PC-9 (cell line): ENCODE data around the gene TRIM24. TPM values are rescaled to one million over a fixed set of nuclear protein-coding genes. Genes with fewer than 3 reads are reported as not detected.

Experiments
- BruUV-seq: library from RNA; stranded (reverse); fragments of 400-500 nt; replicated peaks from 2 replicates; lab custom pipeline; 2021; lab: Mats Ljungman, UMichigan
- CTCF ChIA-PET: fragments of 300-600 bp; sonication (Branson Sonifier 250); formaldehyde crosslinking; loops from one replicate; lab custom pipeline; 2022; ENCODE audit warnings: antibody characterized with exemption; lab: Charles Lee
- POLR2A ChIA-PET: fragments of 300-600 bp; sonication (Branson Sonifier 250); formaldehyde crosslinking; loops from one replicate; lab custom pipeline; 2022; ENCODE audit warnings: antibody characterized with exemption; ENCODE audit not compliant: unreplicated experiment; lab: Charles Lee
- DNase-seq, 2 experiments: peaks; one replicate each; pipeline versions ENCODE4 v3.0.0 to v3.0.0-alpha.2; 2015 to 2022; ENCODE audit warnings: mixed read lengths in 1 of 2
- H2AFZ ChIP-seq: fragments of 200-600 bp; sonication (generic); 2 replicates; pipeline ENCODE4 v1.8.1; 2017; ENCODE audit warnings: antibody characterized with exemption
- H3F3A ChIP-seq: fragments of 200-600 bp; sonication (generic); 2 replicates; pipeline ENCODE4 v1.8.1; 2017; ENCODE audit warnings: antibody characterized with exemption, mild to moderate bottlenecking, low read depth; ENCODE audit not compliant: insufficient read depth
- H3K27ac ChIP-seq: fragments of 200-600 bp; sonication (generic); 2 replicates; pipeline ENCODE4 v1.6.1; 2016; ENCODE audit warnings: mixed run types
- H3K27me3 ChIP-seq: fragments of 200-600 bp; sonication (generic); 2 replicates; pipeline ENCODE4 v1.6.1; 2016; ENCODE audit warnings: low read depth, mixed run types; ENCODE audit not compliant: insufficient read depth
- H3K36me3 ChIP-seq: fragments of 200-600 bp; sonication (generic); 2 replicates; pipeline ENCODE4 v1.6.1; 2016; ENCODE audit warnings: low read depth, mixed run types
- H3K4me1 ChIP-seq: fragments of 200-600 bp; sonication (generic); replicated peaks from 2 replicates; pipeline ENCODE4 v1.6.1; 2016; ENCODE audit warnings: mixed run types; ENCODE audit not compliant: insufficient read depth
- H3K4me2 ChIP-seq: fragments of 200-600 bp; sonication (generic); 2 replicates; pipeline ENCODE4 v1.6.1; 2017; ENCODE audit warnings: mixed run types
- H3K4me3 ChIP-seq: fragments of 200-600 bp; sonication (generic); 2 replicates; pipeline ENCODE4 v1.6.1; 2016; ENCODE audit warnings: mixed run types
- H3K79me2 ChIP-seq: fragments of 200-600 bp; sonication (generic); 2 replicates; pipeline ENCODE4 v1.6.1; 2017; ENCODE audit warnings: low read depth, mixed run types
- H3K9me2 ChIP-seq: fragments of 200-600 bp; sonication (generic); 2 replicates; pipeline ENCODE4 v1.8.1; 2017; ENCODE audit warnings: mild to moderate bottlenecking; ENCODE audit not compliant: insufficient read depth
- H3K9me3 ChIP-seq: fragments of 200-600 bp; sonication (generic); 2 replicates; pipeline ENCODE4 v1.8.1; 2016; ENCODE audit warnings: low read depth; ENCODE audit not compliant: insufficient read depth
- H4K20me1 ChIP-seq: fragments of 200-600 bp; sonication (generic); 2 replicates; pipeline ENCODE4 v1.8.1; 2017; ENCODE audit not compliant: insufficient read depth
- EZH2 ChIP-seq: fragments of 200-600 bp; sonication (generic); IDR thresholded peaks from 2 replicates; pipeline ENCODE4 v1.8.0; 2017; ENCODE audit warnings: antibody characterized with exemption, low read depth
- intact Hi-C: fragments of 100-400 bp; cut with micrococcal nuclease; formaldehyde crosslinking; loops from one replicate; pipeline ENCODE4 v1.10.0; 2022; ENCODE audit not compliant: unreplicated experiment
- total RNA-seq: library from RNA; stranded (reverse); gene quantifications from 2 replicates; pipeline ENCODE4 v1.2.3, GENCODE V29; 2021
- TF ChIP-seq, protein P1 (sequence below): fragments of 200-600 bp; sonication (generic); conservative IDR thresholded peaks from 2 replicates; pipeline ENCODE4 v1.6.1; 2017; ENCODE audit warnings: mixed run types, antibody characterized with exemption, mild to moderate bottlenecking, moderate library complexity

TRIM24 gene
- total RNA-seq, 1 experiment from 2014 or later = 20.5 TPM

DNA sequence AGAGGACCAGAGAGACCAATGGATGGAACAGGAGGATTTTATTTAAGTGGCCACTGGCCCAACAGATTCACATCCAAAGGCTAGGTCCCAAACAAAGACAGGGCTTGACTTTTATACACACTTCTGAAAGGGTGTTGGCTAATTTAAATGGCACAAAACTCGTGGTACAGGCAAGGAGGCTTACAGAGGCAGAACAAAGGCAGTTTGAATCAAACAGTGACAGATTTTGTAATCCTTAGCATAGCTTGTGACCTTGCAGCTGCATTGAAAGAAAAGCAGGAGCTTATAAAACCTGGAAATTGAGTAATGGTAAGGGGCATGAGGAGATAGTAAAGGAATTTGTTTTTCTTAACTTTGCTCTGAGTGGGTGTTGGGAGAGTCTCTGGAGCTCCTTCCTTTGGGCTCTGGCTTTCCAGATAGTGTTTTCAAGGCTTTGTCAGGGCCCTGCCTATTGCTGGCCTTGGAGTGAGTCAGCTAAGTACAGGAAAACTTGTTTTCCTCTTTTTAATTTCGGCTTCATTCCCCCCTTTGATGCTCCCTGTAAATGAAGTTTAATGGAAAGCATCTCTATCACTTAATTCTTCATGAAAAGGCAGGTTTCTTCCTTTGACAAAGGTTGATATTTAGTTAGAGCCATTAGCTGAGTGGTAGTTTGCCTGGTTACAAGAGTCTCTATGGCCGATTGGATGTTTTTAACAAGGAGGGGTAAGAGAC lies 96.9 kb downstream of the TRIM24 start:
- no peaks in the 10 kb centered on the region for H3K27me3 ChIP-seq
- no peak overlapping the region for H2AFZ ChIP-seq
- no peaks in the 10 kb centered on the region for H3K9me2 ChIP-seq
- H3K9me3 ChIP-seq = peaks cover 28% of the 10 kb centered on the region
- no peak for DNase-seq
- no peaks in the 10 kb centered on the region for H3F3A ChIP-seq
- POLR2A ChIA-PET = no interaction called here
- intact Hi-C loops = no loop called here
- BruUV-seq = no TSS peak
- TF ChIP-seq, protein P1, sequence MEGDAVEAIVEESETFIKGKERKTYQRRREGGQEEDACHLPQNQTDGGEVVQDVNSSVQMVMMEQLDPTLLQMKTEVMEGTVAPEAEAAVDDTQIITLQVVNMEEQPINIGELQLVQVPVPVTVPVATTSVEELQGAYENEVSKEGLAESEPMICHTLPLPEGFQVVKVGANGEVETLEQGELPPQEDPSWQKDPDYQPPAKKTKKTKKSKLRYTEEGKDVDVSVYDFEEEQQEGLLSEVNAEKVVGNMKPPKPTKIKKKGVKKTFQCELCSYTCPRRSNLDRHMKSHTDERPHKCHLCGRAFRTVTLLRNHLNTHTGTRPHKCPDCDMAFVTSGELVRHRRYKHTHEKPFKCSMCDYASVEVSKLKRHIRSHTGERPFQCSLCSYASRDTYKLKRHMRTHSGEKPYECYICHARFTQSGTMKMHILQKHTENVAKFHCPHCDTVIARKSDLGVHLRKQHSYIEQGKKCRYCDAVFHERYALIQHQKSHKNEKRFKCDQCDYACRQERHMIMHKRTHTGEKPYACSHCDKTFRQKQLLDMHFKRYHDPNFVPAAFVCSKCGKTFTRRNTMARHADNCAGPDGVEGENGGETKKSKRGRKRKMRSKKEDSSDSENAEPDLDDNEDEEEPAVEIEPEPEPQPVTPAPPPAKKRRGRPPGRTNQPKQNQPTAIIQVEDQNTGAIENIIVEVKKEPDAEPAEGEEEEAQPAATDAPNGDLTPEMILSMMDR = no peak
- no peak for TF ChIP-seq EZH2
- H3K79me2 ChIP-seq = no peaks in the 10 kb centered on the region
- H3K4me3 ChIP-seq = no peak overlapping the region
- H3K4me1 ChIP-seq = no peaks in the 10 kb centered on the region
- H3K36me3 ChIP-seq = peaks cover 67% of the 10 kb centered on the region
- no peak overlapping the region for H3K4me2 ChIP-seq
- no peaks in the 10 kb centered on the region for H4K20me1 ChIP-seq
- CTCF ChIA-PET = interaction anchor here (0.5 kb wide), 1 partner anchor 377 kb away, joined by 5 read pairs; no protein-coding TSS in a partner anchor
- H3K27ac ChIP-seq = no peak overlapping the region

DNA sequence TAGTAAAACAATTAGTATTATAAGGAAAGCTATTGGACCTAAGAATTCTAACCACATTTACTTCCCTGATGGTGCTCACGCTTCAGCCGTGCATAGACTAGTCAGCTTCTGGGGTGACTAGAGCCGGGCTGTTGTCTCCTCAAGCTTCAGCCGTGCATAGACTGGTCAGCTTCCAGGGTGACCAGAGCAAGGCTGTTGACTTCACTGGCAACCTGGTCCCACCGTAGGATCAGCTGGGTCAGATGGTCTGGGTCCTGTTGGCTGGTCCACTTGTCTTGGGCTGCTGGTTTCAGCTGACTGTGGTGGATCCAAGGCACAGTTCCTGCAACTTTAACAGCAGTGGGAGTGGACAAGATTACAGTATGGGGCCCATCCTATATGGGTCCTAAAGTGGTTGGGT lies 99.4 kb downstream of the TRIM24 start:
- no peak for TF ChIP-seq EZH2
- Histone ChIP-seq H3K4me2 (no peak overlapping the region), H3K9me3 (peaks cover 28% of the 10 kb centered on the region), H3F3A (peaks cover 12% of the 10 kb centered on the region; the same call in 1 of the 2 replicates), H3K36me3 (peaks cover 47% of the 10 kb centered on the region), H3K27ac (no peak overlapping the region), H4K20me1 (no peaks in the 10 kb centered on the region), H3K27me3 (no peaks in the 10 kb centered on the region), H3K9me2 (no peaks in the 10 kb centered on the region), H3K4me1 (peaks cover 12% of the 10 kb centered on the region), H3K4me3 (no peak overlapping the region), H2AFZ (no peak overlapping the region), H3K79me2 (no peaks in the 10 kb centered on the region)
- POLR2A ChIA-PET = no interaction called here
- no TSS peak for BruUV-seq
- DNase-seq = no peak
- intact Hi-C loops = no loop called here
- CTCF ChIA-PET = no interaction called here

DNA sequence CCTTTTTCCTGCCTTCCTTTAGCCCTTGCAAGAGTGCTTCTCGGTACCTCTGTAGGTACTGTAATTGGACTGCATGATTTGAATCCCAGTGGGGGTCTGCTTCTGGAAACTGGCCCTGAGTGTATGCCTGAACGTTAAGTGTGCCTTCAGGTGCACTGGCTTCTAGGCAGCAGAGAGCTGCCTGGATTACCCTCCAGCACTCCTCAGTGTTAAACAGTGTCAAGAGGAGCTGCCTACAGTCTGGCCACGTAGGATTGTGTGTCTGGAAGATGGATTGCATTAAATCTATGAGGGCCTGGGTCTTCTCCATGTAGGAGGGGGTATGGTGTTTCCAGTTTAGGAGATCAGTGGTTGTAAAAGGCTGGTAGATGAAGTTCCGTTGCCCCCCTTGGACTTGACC lies 103.7 kb downstream of the TRIM24 start:
- H3K4me1 ChIP-seq = peaks cover 18% of the 10 kb centered on the region
- DNase-seq = no peak
- H3K79me2 ChIP-seq = no peaks in the 10 kb centered on the region
- H3K9me2 ChIP-seq = no peaks in the 10 kb centered on the region
- H3K4me2 ChIP-seq = peak overlapping the region; percentile 83
- POLR2A ChIA-PET = no interaction called here
- CTCF ChIA-PET = no interaction called here
- TF ChIP-seq, protein P1 = no peak
- TF ChIP-seq EZH2 = no peak
- H3K9me3 ChIP-seq = peaks cover 24% of the 10 kb centered on the region
- H3K27ac ChIP-seq = peak overlapping the region; percentile 37
- peaks cover 21% of the 10 kb centered on the region; the same call in 1 of the 2 replicates for H3F3A ChIP-seq
- H2AFZ ChIP-seq = no peak overlapping the region
- BruUV-seq = no TSS peak
- H3K4me3 ChIP-seq = peak overlapping the region; percentile 41; the same call in 1 of the 2 replicates
- H3K36me3 ChIP-seq = peaks cover 38% of the 10 kb centered on the region
- no peaks in the 10 kb centered on the region for H4K20me1 ChIP-seq
- intact Hi-C loops = loop anchor here (2.0 to 5.0 kb wide), 3 partner anchors 95 to 173 kb away; partner anchors contain the start of gene TRIM24
- H3K27me3 ChIP-seq = no peaks in the 10 kb centered on the region
